ENCODE data around the gene CALU. TPM values are rescaled to one million over a fixed set of nuclear protein-coding genes. Genes with fewer than 3 reads are reported as not detected.

CALU gene
- total RNA-seq = 51.2 TPM

GRCh38 chr7:128739048-128739962, at the start of gene CALU:
Gene CALU (plus strand): TSS chr7:128739359. CDS start chr7:128748584, 9,225 bp downstream.

DNA sequence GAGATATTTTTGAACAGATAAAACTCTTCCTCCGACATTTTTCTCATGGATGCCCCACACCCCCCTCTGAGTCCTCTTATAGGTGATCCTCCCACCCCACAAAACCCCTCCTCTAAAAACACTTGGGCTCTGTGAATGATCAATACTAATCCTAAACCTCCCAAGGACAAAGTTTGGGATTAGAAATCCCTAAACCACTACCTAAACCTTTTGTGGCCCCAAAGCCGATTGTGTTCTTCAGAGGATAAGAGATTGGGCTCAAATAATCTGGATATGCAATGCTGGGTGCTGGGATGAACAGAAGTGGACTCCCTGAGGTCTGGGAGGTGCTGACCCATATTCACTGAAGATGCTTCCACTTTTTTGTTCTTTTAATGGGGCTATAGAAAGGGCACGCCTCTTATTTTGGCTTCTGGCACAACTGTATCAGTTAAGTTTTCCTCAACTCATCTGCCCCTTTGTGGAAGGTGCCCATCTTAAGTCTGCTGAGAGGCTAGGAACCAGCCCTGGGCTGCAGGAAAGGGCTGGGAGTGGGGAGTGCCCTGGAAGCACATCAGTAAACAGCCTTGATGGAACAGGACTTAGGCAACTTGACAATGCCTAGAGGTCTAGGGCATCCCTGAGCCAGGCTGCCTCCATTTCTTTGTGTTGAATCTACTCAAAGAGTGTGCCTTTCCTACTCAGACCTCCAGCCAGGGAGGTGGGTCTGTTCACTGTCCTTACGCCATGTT, 36.8 kb downstream of the CALU start, which contains the start of gene OPN1SW:
Gene OPN1SW, minus strand, starts transcription at position 51 of the 731 bp plus-strand sequence. Its CDS starts 13 bp downstream, at position 38.

GRCh38 chr7:128791121-128791971, 52.2 kb downstream of the CALU start, which contains the start of gene CCDC136:
Gene CCDC136 (plus strand): TSS chr7:128791968. CDS start chr7:128792412, 444 bp downstream.

Small RNAs within 50 kb of the gene (small RNA-seq; reads per million reads assigned to genes)
- gene RN7SL81P (not detected), gene RNA5SP242 (4.7 reads per million, percentile 91 among the genes with 10 or more reads in this experiment), gene RNA5SP243 (0.21 reads per million)

Other genes with a start within 250 kb of the CALU start
- 0.92 TPM for gene GARIN1A, start 67.1 kb upstream of the CALU start, total RNA-seq
- not detected for gene OPN1SW, start 36.4 kb downstream of the CALU start, total RNA-seq
- gene CCDC136, start 52.6 kb downstream of the CALU start, total RNA-seq = 57.2 TPM
- 20.1 TPM for gene FLNC, start 91.0 kb downstream of the CALU start, total RNA-seq
- gene ATP6V1F, start 123.5 kb downstream of the CALU start, total RNA-seq = 90.9 TPM
- 1.2 TPM for gene KCP, start 171.3 kb downstream of the CALU start, total RNA-seq
- 3.9 TPM for gene IRF5, start 198.6 kb downstream of the CALU start, total RNA-seq